HEK293T (cell line): ENCODE results near the gene LPIN2.

Experiments
- CTCF ChIA-PET: fragments of 350-600 bp; formaldehyde crosslinking; extraction: SDS; loops from one replicate; lab custom pipeline; 2021; ENCODE audit warnings: antibody characterized with exemption, inconsistent platforms; lab: Yijun Ruan, JAX
- POLR2A ChIA-PET: fragments of 350-600 bp; formaldehyde crosslinking; extraction: SDS; loops from one replicate; lab custom pipeline; 2020; ENCODE audit warnings: antibody characterized with exemption, inconsistent platforms; lab: Yijun Ruan, JAX
- DNase-seq: peaks from one replicate; pipeline ENCODE4 v3.0.0; 2012; ENCODE audit warnings: mixed read lengths; ENCODE audit errors: extremely low spot score
- ARNT ChIP-seq: fragments of 450-650 bp; IDR thresholded peaks from 2 replicates; pipeline ENCODE4 v1.6.1; 2017; ENCODE audit warnings: mild to moderate bottlenecking
- BHLHE40 ChIP-seq: fragments of 450-650 bp; IDR thresholded peaks from 2 replicates; pipeline ENCODE4 v1.6.1; 2016; ENCODE audit warnings: mild to moderate bottlenecking, moderate library complexity, borderline replicate concordance
- CTBP1 ChIP-seq: fragments of 450-650 bp; IDR thresholded peaks from 2 replicates; pipeline ENCODE4 v1.6.1; 2016; ENCODE audit warnings: borderline replicate concordance
- ELF4 ChIP-seq: fragments of 450-650 bp; IDR thresholded peaks from 2 replicates; pipeline ENCODE4 v1.6.1; 2017; ENCODE audit warnings: antibody characterized with exemption
- FOXA1 ChIP-seq: fragments of 450-650 bp; IDR thresholded peaks from 2 replicates; pipeline ENCODE4 v1.6.1; 2016; ENCODE audit warnings: mild to moderate bottlenecking
- FOXK2 ChIP-seq: fragments of 450-650 bp; IDR thresholded peaks from 2 replicates; pipeline ENCODE4 v1.6.1; 2016; ENCODE audit warnings: mild to moderate bottlenecking
- FOXM1 ChIP-seq: fragments of 450-650 bp; IDR thresholded peaks from 2 replicates; pipeline ENCODE4 v1.6.1; 2017; ENCODE audit warnings: mild to moderate bottlenecking, borderline replicate concordance
- HDGF ChIP-seq: fragments of 450-650 bp; IDR thresholded peaks from 2 replicates; pipeline ENCODE4 v1.6.1; 2017; ENCODE audit warnings: antibody characterized with exemption, borderline replicate concordance
- L3MBTL2 ChIP-seq: fragments of 450-650 bp; conservative IDR thresholded peaks from 2 replicates; pipeline ENCODE4 v1.6.1; 2016; ENCODE audit warnings: mild to moderate bottlenecking
- LEF1 ChIP-seq: fragments of 450-650 bp; IDR thresholded peaks from 2 replicates; pipeline ENCODE4 v1.6.1; 2017; ENCODE audit warnings: mild to moderate bottlenecking, borderline replicate concordance
- NFRKB ChIP-seq: fragments of 450-650 bp; IDR thresholded peaks from 2 replicates; pipeline ENCODE4 v1.6.1; 2016; ENCODE audit warnings: mild to moderate bottlenecking, moderate library complexity
- PKNOX1 ChIP-seq: fragments of 450-650 bp; IDR thresholded peaks from 2 replicates; pipeline ENCODE4 v1.6.1; 2016
- SP1 ChIP-seq: fragments of 450-650 bp; IDR thresholded peaks from 2 replicates; pipeline ENCODE4 v1.6.1; 2017
- SUZ12 ChIP-seq: fragments of 450-650 bp; IDR thresholded peaks from 2 replicates; pipeline ENCODE4 v1.6.1; 2016; ENCODE audit warnings: mild to moderate bottlenecking
- TARDBP ChIP-seq: fragments of 450-650 bp; IDR thresholded peaks from 2 replicates; pipeline ENCODE4 v1.6.1; 2016
- ZNF384 ChIP-seq: fragments of 450-650 bp; IDR thresholded peaks from 2 replicates; pipeline ENCODE4 v1.6.1; 2016

The LPIN2 gene

GRCh38 chr18:3058328-3059191, 45.6 kb upstream of the LPIN2 start:
- ChIA-PET CTCF (no interaction called here), POLR2A (interaction anchor here (0.6 kb wide), 1 partner anchor 59 kb away, joined by 3 read pairs; no protein-coding TSS in a partner anchor)
- DNase-seq, result no peak
- no peak for TF ChIP-seq TARDBP

- ChIA-PET POLR2A (interaction anchor here (1.2 kb wide), 1 partner anchor 46 kb away, joined by 3 read pairs; no protein-coding TSS in a partner anchor), CTCF (no interaction called here)
- TF ChIP-seq LEF1 (no peak), FOXK2 (no peak), BHLHE40 (no peak), TARDBP (no peak), FOXA1 (no peak), ZNF384 (no peak), FOXM1 (no peak), SP1 (no peak), SUZ12 (no peak), ELF4 (no peak), HDGF (no peak)
- no peak for DNase-seq
Measured at GRCh38 chr18:3057526-3057925, 44.6 kb upstream of the LPIN2 start.

- ChIA-PET CTCF (no interaction called here), POLR2A (interaction anchor here (0.5 to 1.2 kb wide), 2 partner anchors 16 to 45 kb away, joined by 3 read pairs; no protein-coding TSS in a partner anchor)
- DNase-seq, result no peak
- TF ChIP-seq FOXK2 (no peak), FOXM1 (no peak), FOXA1 (no peak), BHLHE40 (no peak), ZNF384 (no peak), HDGF (no peak), SUZ12 (no peak), ELF4 (no peak), SP1 (no peak), CTBP1 (no peak), ARNT (no peak), LEF1 (no peak), PKNOX1 (no peak), NFRKB (no peak), L3MBTL2 (no peak), TARDBP (no peak)
Measured at GRCh38 chr18:3056311-3056710, 43.4 kb upstream of the LPIN2 start.

GRCh38 chr18:3055816-3056215, 42.9 kb upstream of the LPIN2 start:
- POLR2A ChIA-PET, result interaction anchor here (0.5 kb wide), 1 partner anchor 17 kb away, joined by 3 read pairs; no protein-coding TSS in a partner anchor
- no peak for DNase-seq
- CTCF ChIA-PET, result no interaction called here
- no peak for TF ChIP-seq SP1
- TF ChIP-seq FOXK2, result no peak
- TF ChIP-seq PKNOX1, result no peak
- TF ChIP-seq BHLHE40, result no peak
- no peak for TF ChIP-seq HDGF
- TF ChIP-seq CTBP1, result no peak
- TF ChIP-seq SUZ12, result no peak
- no peak for TF ChIP-seq TARDBP
- TF ChIP-seq ARNT, result no peak
- TF ChIP-seq ELF4, result no peak
- no peak for TF ChIP-seq NFRKB
- no peak for TF ChIP-seq LEF1
- no peak for TF ChIP-seq FOXA1

GRCh38 chr18:3055186-3055728, 42.3 kb upstream of the LPIN2 start:
- ChIA-PET CTCF (no interaction called here), POLR2A (no interaction called here)
- no peak for DNase-seq
- no peak for TF ChIP-seq L3MBTL2
- TF ChIP-seq FOXA1, result no peak
- no peak for TF ChIP-seq ARNT
- TF ChIP-seq BHLHE40, result no peak
- TF ChIP-seq ELF4, result no peak
- TF ChIP-seq ZNF384, result no peak
- no peak for TF ChIP-seq LEF1
- TF ChIP-seq NFRKB, result no peak
- TF ChIP-seq FOXM1, result no peak
- no peak for TF ChIP-seq SP1
- TF ChIP-seq SUZ12, result no peak
- no peak for TF ChIP-seq TARDBP
- no peak for TF ChIP-seq CTBP1
- TF ChIP-seq PKNOX1, result no peak
- no peak for TF ChIP-seq FOXK2
- TF ChIP-seq HDGF, result no peak
